Vagina (tissue), 2 donors: ENCODE measurements around the gene MEIS3.

Experiments used
- CTCF ChIP-seq, 3 experiments: fragments of 450-650 bp in 2 of 3; fragments of 200-600 bp in 1 of 3; sonication (generic) in 1 of 3; IDR thresholded peaks; one replicate each; pipeline ENCODE4 v1.5.1; 2017 to 2019; ENCODE audit warnings: antibody characterized with exemption in 3 of 3, mild to moderate bottlenecking in 2 of 3, moderate library complexity in 2 of 3
- POLR2AphosphoS5 ChIP-seq, 2 donors: sonication (generic); formaldehyde crosslinking; IDR thresholded peaks; one replicate each; pipeline ENCODE4 v1.9.0; 2017; ENCODE audit warnings: antibody characterized with exemption in 2 of 2, mild to moderate bottlenecking in 2 of 2, low read depth in 1 of 2; ENCODE audit not compliant: insufficient read depth in 1 of 2

- TF ChIP-seq CTCF (IDR thresholded peaks at IDR 0.05) (no peak), POLR2AphosphoS5 (IDR thresholded peaks at IDR 0.05; ENCODE audit: insufficient read depth in 1 of 2, low read depth in 1 of 2) (no peak)
Measured at GRCh38 chr19:47415953-47416642, 3.2 kb downstream of the MEIS3 start.
